SK-N-DZ (cell line): ENCODE results near the gene TMEM269.

Source experiments
- DNase-seq: peaks from one replicate; pipeline ENCODE4 v3.0.0-alpha.2; 2015; ENCODE audit warnings: low spot score

Gene TMEM269

GRCh38 chr1:42821690-42822089, 36.9 kb downstream of the TMEM269 start:
- no peak for DNase-seq

DNA sequence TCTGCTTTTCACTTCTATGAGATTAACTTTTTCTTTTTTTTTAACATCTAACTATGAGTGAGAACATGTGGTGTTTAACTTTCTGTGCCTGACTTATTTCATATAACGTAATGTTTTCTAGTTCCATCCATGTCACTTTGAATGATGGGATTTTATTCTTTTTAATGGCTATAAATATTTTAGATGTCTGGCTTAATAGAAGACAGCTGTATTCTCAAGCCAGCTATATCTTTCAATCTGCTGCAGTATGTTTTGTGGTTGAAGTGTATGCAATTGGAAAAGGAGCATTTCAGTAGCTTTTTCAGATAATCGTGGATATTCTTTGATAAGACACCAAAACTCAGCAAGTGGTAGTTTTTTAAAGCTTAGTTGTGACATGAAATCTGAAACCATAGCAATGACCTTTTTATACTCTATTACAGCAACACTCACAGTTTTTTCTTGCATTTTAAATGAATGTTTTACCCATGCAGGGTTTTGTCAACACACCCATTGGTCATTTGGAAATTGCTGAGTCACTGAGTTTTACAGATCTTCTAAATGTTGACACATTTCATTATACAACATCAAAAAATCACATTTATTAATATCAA, 38.1 kb downstream of the TMEM269 start:
- DNase-seq = no peak

DNA sequence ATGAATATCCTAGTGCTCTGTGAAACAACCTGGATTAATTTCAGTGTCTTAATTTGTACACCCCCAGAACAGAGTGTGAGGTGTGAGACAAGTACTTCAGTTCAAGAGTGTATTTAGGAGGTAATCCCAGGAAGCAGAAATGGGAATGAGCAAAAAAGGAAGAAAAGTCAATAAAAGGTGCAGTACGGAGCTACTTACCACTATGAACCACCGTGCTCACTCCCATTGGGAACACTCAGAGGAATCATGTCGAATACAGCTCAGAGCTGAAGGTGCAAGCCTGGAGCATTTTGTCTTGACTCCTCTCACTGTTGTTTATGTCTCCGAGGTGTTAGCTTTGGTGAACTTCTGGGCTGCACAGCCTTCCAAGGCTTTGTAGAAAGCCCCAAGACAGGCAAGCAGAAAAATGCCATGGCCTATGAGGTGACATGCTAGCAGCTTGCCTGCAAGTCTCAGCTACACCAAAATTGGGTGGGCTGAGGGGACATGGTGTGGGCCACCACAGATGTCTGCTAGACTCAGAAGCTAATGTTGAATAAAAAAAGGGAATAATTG, 39.8 kb downstream of the TMEM269 start:
- no peak for DNase-seq

DNA sequence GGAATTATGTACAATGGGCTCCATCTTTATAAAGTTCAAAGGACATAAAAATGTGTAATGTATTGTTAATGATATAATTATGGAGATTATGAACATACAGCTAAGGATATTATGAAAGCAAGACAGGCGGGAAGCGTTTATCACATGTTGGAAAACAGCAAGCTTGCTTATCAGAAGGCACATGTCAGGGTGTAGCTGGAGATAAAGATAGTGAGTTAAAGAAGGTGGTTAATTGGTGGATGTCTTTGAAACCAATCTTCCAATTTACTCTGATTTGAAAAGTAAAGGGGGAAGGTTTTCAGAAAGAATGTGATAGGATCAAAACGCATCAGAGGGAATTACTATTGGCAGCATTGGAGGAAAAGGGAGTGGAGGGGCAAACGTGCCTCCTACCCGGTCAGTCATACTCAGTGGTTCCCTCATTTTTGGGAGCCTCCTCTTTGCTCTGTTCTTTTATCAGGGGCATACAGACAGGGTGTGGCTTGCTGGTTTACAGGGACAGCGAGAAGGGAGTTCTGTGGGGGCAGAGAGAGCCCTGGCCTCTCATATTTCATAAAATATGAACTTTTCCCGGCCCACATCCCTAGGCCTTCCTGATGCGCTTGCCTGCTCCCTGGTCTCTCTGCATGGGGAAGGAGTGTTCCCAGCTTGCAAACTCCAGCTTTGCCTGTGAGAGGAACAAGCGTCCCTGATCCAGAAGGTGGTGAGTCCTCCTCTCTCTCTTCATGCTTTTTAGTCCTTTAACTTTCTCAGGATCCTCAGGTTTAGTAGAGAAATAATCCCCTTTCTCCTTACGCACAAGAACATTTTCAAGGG, 40.5 kb downstream of the TMEM269 start:
- no peak for DNase-seq

DNA sequence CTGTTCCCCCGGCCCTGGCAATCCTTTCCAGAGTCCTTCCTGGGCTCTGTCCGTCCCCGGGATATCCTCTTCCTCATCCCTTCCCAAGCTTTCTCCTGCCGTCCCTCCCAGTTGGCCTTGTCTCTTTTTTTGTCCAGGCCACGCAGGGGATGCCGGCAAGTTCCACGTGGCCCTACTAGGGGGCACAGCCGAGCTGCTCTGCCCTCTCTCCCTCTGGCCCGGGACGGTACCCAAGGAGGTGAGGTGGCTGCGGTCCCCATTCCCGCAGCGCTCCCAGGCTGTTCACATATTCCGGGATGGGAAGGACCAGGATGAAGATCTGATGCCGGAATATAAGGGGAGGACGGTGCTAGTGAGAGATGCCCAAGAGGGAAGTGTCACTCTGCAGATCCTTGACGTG, 45.8 kb downstream of the TMEM269 start:
- no peak for DNase-seq

- DNase-seq = no peak
These were observed 46.5 kb downstream of the TMEM269 start for GRCh38 chr1:42831273-42831672.

DNA sequence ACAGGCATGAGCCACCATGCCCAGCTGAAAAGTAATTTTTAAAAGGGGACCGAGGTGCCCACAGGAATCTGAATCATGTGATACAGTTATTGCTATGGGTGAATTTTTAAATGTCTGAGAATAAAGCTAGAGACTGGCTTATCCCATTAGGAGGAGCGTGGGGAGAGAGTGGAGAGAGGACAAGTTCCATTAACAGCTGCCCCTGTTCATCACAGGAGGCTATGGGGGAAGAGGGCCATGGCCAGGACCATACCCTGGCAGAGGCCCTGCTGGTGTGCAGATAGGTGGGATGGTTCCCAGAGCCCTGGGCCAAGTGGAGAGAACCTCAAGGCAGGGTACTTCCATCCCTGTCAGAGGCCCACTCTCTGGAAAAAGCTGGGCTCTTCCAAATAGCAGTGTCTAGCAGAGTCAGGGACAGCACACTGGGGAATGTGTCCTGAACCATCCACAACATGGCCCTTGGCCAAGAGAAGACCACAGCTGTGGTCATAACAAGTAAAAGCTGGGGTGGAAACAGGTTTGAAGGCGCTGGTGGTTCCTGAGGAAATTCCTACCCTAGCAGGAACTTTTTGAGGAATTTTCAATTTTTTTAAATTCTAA, 48.0 kb downstream of the TMEM269 start:
- DNase-seq = no peak

- DNase-seq = no peak
These were observed 49.2 kb downstream of the TMEM269 start for GRCh38 chr1:42833981-42834380.

GRCh38 chr1:42834803-42835202, 50.0 kb downstream of the TMEM269 start:
- peak; percentile 51 for DNase-seq

- no peak for DNase-seq
These were observed 50.6 kb downstream of the TMEM269 start for GRCh38 chr1:42835422-42835821.

DNA sequence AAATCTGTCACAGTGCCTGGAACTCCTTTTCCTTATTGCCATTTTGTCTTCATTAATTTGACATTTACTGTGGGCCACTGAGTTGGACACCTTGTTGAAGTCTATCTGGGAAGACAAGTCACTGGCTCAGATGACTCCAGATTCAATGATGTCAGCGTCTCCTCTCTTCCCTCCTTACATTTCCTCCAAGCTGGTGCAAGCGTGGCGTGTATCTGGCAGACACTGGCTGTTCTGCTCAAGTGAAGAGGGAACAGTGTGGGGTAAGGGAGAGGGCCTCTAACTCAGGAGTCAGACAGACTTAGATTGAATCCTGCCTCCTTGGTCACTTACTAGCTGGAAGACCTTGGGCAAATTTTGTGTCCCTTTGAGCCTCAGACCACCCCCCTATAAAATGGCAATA, 52.9 kb downstream of the TMEM269 start:
- no peak for DNase-seq

DNA sequence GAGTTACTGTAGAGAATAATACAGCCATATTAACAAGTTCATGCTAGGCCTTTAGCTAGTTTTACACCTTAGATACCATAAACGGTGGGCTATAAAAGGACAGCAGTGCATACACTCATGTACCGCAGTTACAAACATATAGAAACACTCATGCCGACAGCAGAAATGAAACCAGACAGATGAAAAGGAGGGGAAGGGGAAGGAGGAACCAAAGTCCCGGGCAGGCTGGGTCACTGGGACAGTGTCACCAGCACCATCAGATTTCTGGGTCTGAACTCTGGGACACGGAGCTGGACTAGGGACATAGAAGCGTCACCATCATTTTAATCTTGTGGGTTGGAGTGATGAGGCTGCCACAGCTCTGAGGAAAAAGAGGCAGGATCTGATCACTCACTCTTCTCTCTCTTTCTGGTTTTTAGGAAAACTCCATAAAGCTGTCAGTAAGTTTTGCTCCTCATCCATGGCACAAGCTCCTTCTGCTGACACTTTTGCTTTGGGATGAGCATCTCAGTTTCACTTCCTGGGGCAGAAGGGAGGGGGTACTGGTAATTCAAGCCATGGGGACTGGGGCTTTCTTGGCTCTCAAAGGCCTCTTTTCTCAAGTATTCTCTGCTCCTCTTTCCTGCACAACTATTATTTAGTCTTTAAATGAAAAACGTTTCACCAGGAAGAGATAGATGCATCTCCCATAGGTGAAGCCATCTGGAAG, 53.8 kb downstream of the TMEM269 start:
- DNase-seq = no peak

- no peak for DNase-seq
These were observed 56.2 kb downstream of the TMEM269 start for GRCh38 chr1:42841010-42841409.

DNA sequence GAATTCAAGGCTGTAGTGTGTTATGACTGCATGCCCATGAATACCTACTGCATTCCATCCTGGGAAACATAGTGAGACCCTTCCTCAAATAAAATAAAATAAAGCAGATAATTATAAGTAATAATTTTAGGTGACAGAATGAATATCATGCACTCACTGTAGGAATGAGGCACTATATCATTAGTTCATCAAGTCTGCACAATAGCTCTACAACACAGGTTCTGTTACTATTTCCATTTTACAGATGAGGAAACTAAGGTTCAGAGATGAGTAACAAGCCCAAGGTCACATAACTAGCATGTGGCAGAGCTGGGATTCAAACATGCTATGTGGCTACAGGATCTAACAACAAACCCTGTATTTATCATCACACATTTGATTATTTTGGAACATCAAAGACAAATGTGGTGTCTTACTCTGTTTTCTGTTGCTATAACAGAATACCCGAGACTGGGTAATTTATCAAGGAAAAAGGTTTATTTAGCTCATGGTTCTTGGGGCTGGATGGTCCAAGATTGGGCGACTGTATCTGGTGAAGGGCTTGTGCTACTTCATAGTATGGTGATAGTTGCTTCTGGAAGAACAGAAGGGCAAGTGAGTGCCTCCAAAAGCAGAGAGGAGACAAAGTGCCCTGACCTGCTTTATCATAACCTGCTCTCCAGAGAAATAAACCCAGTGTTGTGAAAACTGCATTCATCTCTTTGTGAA, 56.8 kb downstream of the TMEM269 start:
- no peak for DNase-seq

- no peak for DNase-seq
These were observed 59.9 kb downstream of the TMEM269 start for GRCh38 chr1:42844592-42845140.

GRCh38 chr1:42845193-42845592, 60.4 kb downstream of the TMEM269 start:
- no peak for DNase-seq

DNA sequence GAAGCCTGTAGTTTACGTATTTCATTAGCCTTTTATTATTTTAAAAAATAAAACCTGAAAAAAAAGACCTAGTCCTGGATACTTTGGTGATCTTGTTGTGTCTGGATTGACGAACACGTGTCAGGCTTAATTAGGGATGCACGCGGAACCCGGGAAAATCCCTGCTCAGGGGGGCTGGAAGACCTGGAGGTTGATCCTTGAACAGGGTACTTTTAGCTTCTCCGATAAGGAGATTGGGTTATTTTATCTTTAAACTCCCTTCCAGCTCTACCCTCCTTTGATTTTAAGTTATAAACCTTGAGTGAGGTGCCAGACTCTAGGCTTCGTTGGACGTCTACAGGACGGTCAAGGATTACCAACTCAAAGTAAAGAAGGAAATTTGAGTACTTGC, 61.1 kb downstream of the TMEM269 start:
- no peak for DNase-seq

GRCh38 chr1:42846257-42847110, 61.7 kb downstream of the TMEM269 start, which contains the start of gene ZNF691:
TSS of gene ZNF691 (plus strand) at chr1:42846613. CDS start at chr1:42849659, 3,046 bp downstream.
- peak; percentile 94 for DNase-seq

DNA sequence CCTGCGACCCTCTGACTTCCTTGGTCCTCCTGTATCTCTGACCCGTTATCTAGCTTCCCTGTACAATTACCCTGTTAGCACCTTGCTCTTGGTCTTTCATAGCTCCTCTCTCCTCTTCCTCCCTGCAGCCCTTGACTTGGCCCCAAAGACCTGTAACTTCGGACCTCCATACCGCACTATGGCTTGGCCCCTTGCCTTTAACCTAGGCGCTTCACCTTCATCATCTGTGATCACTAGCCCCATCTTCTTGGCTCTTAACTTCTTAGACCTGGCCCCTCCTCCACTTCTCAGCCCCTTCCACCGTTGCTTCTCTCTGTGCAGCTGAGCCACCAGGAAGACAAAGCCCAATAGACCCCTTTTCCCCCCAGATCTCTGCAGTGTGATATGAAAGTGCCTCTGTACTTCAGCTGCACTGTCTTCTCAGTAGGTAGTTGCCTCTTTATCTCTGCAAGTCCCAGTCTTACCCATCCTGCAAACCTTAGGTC, 62.4 kb downstream of the TMEM269 start:
- DNase-seq = no peak
